HFFc6 (cell line): ENCODE measurements around the gene TRIP10. TPM values are rescaled to one million over a fixed set of nuclear protein-coding genes. Genes with fewer than 3 reads are reported as not detected.

Source experiments
- DNase-seq: peaks from one replicate; pipeline ENCODE4 v3.0.0-alpha.2; 2018
- H3K27ac Mint-ChIP-seq: 2 replicates; pipeline ENCODE4 v1.8.0; 2020; ENCODE audit warnings: mild to moderate bottlenecking, mixed read lengths
- H3K27me3 Mint-ChIP-seq: 2 replicates; pipeline ENCODE4 v1.8.0; 2021; ENCODE audit warnings: mild to moderate bottlenecking, moderate library complexity, mixed read lengths; ENCODE audit not compliant: insufficient read depth
- H3K36me3 Mint-ChIP-seq: 2 replicates; pipeline ENCODE4 v1.8.0; 2021; ENCODE audit warnings: low read depth, mixed read lengths
- H3K4me1 Mint-ChIP-seq: 2 replicates; pipeline ENCODE4 v1.8.0; 2020; ENCODE audit warnings: low read depth, mixed read lengths
- H3K4me3 Mint-ChIP-seq: 2 replicates; pipeline ENCODE4 v1.8.0; 2020; ENCODE audit warnings: mild to moderate bottlenecking, moderate library complexity, mixed read lengths
- H3K9me3 Mint-ChIP-seq: 2 replicates; pipeline ENCODE4 v1.8.0; 2020; ENCODE audit warnings: mild to moderate bottlenecking, mixed read lengths
- total RNA-seq, 6 experiments: library from RNA; stranded (reverse); fragmentation: NEBNext Ultra II Directional; extraction: Animal tissue kit (Norgen Biotek cat#: 25700); gene quantifications; 2 replicates in 1 of 6; 3 replicates in 5 of 6; pipeline ENCODE4 v1.2.3, GENCODE V29; 2021
- TF ChIP-seq, protein P1 (sequence below): fragments of 200-600 bp; sonication (generic); IDR thresholded peaks from 2 replicates; pipeline ENCODE4 v1.5.0; 2021; ENCODE audit warnings: antibody characterized with exemption, mild to moderate bottlenecking

Gene TRIP10
- total RNA-seq, 6 experiments from 2014 or later: 46.1 to 53.3 (median 48.8) TPM

DNA sequence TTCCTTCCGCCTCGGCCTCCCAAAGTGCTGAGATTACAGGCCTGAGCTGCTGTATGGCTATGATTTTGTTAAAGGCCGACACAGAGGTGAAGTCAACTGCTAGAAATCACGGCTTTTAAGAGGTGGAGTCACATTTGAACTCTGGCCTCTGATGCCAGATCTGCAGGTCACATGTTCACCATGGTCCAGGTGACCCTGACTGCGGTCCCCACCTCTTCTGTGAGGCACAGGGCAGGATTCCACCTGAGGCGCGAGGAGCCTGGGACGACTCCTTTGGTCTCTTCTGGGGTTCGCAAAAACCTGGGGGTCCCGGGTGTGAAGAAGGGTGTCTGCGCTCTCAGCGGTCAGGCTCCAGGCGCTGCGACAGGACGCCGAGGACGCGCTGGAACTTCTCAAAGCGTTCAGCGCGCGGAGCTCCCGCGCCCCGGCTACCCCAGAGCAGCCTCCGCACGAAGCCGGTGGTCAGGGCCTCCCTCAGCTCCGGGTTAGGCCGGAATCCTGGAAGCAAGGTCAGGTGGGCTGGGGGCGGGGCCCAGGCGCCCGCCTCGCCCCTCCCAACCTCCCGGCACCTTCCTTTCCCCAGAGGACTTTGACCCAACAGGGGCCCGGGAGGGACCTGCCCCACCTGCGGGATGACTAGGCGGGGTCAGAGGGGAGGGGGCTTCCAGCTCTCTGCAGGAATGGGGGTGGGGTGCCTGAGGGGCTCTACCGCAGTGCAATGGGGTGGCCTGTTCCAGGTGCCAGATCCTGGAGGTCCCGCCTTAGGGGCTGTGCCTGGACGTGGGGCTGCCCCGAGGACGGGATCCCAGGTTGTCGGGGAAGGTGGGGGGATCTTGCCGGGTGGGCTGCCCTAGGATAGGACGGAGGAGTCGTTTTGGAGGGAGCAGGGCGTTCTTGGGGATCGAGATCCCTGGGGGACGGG, 13.0 kb downstream of the TRIP10 start:
- Mint-ChIP-seq H3K4me3 (peak overlapping the region; percentile 69), H3K9me3 (no peaks in the 10 kb centered on the region), H3K27ac (peak overlapping the region; percentile 68), H3K27me3 (no peaks in the 10 kb centered on the region), H3K4me1 (no peaks in the 10 kb centered on the region), H3K36me3 (peaks cover 19% of the 10 kb centered on the region)
- TF ChIP-seq, protein P1, sequence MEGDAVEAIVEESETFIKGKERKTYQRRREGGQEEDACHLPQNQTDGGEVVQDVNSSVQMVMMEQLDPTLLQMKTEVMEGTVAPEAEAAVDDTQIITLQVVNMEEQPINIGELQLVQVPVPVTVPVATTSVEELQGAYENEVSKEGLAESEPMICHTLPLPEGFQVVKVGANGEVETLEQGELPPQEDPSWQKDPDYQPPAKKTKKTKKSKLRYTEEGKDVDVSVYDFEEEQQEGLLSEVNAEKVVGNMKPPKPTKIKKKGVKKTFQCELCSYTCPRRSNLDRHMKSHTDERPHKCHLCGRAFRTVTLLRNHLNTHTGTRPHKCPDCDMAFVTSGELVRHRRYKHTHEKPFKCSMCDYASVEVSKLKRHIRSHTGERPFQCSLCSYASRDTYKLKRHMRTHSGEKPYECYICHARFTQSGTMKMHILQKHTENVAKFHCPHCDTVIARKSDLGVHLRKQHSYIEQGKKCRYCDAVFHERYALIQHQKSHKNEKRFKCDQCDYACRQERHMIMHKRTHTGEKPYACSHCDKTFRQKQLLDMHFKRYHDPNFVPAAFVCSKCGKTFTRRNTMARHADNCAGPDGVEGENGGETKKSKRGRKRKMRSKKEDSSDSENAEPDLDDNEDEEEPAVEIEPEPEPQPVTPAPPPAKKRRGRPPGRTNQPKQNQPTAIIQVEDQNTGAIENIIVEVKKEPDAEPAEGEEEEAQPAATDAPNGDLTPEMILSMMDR: no peak
- no peak for DNase-seq

DNA sequence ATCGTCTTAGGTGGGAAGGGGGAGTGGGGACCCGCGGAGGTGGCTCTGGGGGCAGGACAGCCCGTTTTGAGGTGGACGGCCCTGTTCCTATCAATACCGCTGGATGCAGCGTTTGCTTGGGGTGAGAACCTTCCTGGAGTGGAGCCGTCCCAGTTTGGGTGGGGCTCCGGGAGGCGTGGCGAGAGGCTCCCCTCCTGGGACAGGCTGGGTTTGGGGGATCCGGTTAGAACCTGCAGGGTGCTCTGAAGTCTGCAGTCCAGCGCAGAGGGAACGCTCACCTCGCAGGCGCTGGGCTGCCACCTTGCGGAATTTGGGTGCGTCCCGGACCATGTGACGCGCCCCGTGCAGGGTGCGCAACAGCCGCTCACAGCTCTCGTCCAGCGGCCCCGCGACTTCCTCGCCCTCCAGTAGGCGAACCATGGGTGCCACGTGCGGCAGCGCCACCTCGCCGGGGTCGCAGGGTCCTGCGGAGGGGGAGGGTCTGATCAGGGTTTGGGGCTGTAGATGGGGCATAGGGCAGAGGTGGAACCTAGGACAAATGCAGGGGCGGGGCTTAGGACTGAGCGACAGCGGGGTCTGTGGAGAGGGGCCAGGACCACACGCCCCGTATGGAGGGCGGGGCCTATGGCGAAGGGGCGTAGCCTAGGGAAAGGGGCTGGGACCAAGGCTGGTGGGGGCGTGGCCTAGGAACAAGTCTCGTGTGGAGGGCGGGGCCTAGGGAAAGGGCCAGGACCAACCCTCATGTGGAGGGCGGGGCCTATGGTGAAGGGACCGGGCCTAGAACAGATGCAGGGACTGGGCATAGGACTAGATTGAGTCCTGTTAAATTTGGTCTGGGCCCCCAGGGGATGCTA, 13.9 kb downstream of the TRIP10 start:
- H3K4me3 Mint-ChIP-seq: peak overlapping the region; percentile 69
- H3K27me3 Mint-ChIP-seq: peaks cover 2% of the 10 kb centered on the region; the same call in 1 of the 2 replicates
- TF ChIP-seq, protein P1: peak; percentile 71
- peak; percentile 64 for DNase-seq
- H3K4me1 Mint-ChIP-seq: no peaks in the 10 kb centered on the region
- peak overlapping the region; percentile 68 for H3K27ac Mint-ChIP-seq
- H3K9me3 Mint-ChIP-seq: no peaks in the 10 kb centered on the region
- peaks cover 19% of the 10 kb centered on the region for H3K36me3 Mint-ChIP-seq

DNA sequence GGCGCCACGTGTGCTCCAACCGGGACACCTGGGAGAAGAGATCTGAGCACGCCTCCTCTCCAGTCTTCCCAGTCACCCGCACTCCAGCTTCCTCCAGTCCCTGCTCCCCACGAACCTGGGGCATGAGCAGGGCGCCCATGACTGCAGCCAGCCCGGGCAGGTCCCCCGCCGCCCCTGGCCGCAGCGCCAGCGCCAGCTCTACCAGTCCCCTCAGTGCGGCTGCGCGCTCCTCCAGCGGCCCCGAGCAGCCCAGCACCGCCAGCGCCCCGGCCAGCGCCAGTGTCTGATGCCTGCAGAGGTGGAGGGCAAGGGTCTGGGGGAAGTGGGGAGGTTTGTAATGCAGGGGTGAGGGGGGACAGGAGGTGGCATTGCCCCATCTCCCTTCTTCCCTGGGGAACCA, 14.7 kb downstream of the TRIP10 start:
- H3K4me1 Mint-ChIP-seq: no peaks in the 10 kb centered on the region
- DNase-seq: no peak
- TF ChIP-seq, protein P1: no peak

DNA sequence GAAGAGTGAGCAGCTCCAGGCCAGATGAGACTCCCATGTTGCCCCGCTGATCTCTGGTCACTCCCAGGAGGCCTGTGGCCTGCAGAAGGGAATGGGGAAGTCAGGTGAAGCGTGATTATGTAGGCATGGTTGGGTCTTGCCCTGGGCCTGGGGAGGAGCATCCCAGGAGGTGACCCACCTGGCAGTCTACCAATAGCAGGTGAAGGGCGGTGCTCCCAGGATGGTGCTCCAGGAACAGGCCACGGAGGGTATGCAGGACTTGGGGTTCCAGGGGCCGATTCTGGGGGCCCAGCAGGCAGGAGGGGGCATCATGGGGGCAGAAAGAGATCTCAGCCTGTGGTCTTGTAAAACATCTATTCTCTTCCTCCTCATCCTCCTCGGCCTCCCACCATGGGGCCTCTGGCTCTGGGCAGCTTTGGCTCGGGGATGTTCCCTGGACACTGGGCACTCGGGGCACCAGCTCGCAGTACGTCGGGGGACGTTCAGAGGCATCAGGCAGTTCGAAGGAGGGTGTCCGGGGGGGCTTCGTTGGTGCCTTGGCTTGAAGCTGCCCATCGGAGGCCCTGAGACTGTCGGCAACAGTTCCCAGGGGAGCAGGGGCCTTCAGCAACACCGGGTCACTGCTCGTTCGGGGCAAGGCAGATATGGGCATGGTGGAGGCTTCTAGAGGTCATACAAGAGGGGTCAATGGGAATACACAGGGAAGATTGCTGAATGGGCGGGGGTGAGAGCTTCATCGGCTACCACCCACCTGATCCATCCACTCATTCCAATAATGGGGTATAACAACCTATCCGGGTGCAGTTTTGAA, 15.4 kb downstream of the TRIP10 start:
- Mint-ChIP-seq H3K27me3 (peaks cover 3% of the 10 kb centered on the region; the same call in 1 of the 2 replicates), H3K36me3 (peaks cover 4% of the 10 kb centered on the region), H3K4me1 (no peaks in the 10 kb centered on the region), H3K9me3 (no peaks in the 10 kb centered on the region), H3K27ac (no peak overlapping the region), H3K4me3 (no peak overlapping the region)
- no peak for DNase-seq
- TF ChIP-seq, protein P1: no peak

More for the DNA sequence above, 14.7 kb downstream of the TRIP10 start:
- Mint-ChIP-seq H3K27ac (no peak overlapping the region), H3K36me3 (peaks cover 11% of the 10 kb centered on the region), H3K9me3 (no peaks in the 10 kb centered on the region), H3K4me3 (no peak overlapping the region), H3K27me3 (peaks cover 3% of the 10 kb centered on the region; the same call in 1 of the 2 replicates)

DNA sequence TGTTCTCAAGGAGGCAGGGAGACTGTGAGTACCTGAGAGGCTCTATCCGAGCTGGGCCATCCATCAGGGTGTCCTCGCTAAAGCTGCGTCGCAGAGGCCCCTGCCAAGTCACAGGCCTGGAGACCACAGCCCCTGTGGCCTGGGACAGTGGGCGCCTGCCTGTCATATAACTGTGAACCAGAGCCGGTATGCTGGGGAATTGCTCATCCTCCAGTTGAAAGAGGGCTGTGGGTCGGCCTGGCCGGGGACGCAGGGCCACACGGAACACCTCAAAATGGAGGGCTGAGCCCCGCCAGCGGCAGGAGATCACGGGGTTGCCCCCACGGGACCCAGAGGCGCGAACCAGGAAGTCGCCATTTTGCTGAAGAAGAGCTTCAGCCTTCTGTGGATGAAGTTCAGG, 21.1 kb downstream of the TRIP10 start:
- DNase-seq: no peak
- no peaks in the 10 kb centered on the region for H3K9me3 Mint-ChIP-seq
- no peak overlapping the region for H3K27ac Mint-ChIP-seq
- H3K4me3 Mint-ChIP-seq: no peak overlapping the region
- peaks cover 5% of the 10 kb centered on the region for H3K27me3 Mint-ChIP-seq
- no peaks in the 10 kb centered on the region for H3K36me3 Mint-ChIP-seq
- TF ChIP-seq, protein P1: no peak
- no peaks in the 10 kb centered on the region for H3K4me1 Mint-ChIP-seq
